Activated CD4-positive, alpha-beta T cell treated with anti-CD3 and anti-CD28 coated beads, Interleukin-2, amount 10 ng/mL, durations not matched to agents 24 days and 14 days (primary cell): Measurements from ENCODE around the gene FANCC. TPM values are rescaled to one million over a fixed set of nuclear protein-coding genes. Genes with fewer than 3 reads are reported as not detected.
"Not testable (repeated sequence)": the region's sequence is repeated elsewhere in the genome, so short reads cannot be mapped to it uniquely, and the experiment has no call there.

Experiments
- DNase-seq: peaks from one replicate; pipeline ENCODE4 v3.0.0; 2022
- H3K27ac Mint-ChIP-seq: one replicate; pipeline ENCODE4 v1.8.0; 2022; ENCODE audit warnings: mild to moderate bottlenecking, mixed read lengths
- H3K27me3 Mint-ChIP-seq: one replicate; pipeline ENCODE4 v1.8.0; 2022; ENCODE audit warnings: mixed read lengths
- H3K36me3 Mint-ChIP-seq: one replicate; pipeline ENCODE4 v1.8.0; 2022; ENCODE audit warnings: low read depth, mild to moderate bottlenecking, mixed read lengths
- H3K4me1 Mint-ChIP-seq: one replicate; pipeline ENCODE4 v1.8.0; 2021; ENCODE audit warnings: mixed read lengths
- H3K4me3 Mint-ChIP-seq: one replicate; pipeline ENCODE4 v1.8.0; 2022; ENCODE audit warnings: mild to moderate bottlenecking, moderate library complexity, mixed read lengths
- H3K9me3 Mint-ChIP-seq: one replicate; pipeline ENCODE4 v1.8.0; 2021; ENCODE audit warnings: mixed read lengths
- intact Hi-C: fragments of 100-400 bp; cut with micrococcal nuclease; formaldehyde crosslinking; loops from one replicate; pipeline ENCODE4 v1.15.1; 2023
- total RNA-seq: library from RNA; stranded (reverse); gene quantifications from 2 replicates; pipeline ENCODE4 v1.2.3, GENCODE V29; 2022

The FANCC gene
- total RNA-seq, 1 donor from 2014 or later: 18.0 TPM

DNA sequence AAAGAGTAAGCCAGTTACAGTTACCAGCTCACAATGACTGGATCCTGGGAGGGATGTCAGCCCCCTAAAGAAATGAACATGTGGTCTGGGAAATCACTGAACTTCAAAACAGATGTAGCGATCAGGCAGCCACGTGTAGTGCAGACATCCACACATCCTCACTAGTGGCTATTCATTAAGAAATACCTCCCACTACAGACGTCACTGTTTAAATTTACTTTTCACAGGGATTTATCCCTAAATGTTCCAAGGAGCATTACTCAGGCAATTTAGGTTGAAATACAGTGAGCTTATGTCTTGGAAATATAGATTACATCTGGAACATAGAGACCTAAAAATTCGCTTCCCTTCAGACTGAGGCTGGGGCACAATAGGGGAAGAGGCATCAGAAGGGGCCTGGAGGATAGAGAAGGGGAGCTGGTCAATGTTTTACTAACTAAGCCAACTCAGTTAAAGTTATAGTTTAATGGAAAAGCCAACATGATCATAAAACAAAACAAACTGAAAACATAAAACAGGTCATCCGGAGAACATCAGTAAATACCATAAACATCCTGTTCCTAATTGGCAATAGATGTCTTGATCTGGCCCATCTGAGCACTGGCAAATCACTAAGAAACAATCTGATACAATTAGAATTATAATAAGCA lies 92.3 kb downstream of the FANCC start:
- no peaks in the 10 kb centered on the region for H3K9me3 Mint-ChIP-seq
- no peaks in the 10 kb centered on the region for H3K36me3 Mint-ChIP-seq
- intact Hi-C loops: no loop called here
- H3K4me1 Mint-ChIP-seq: peaks cover 3% of the 10 kb centered on the region
- no peak overlapping the region for H3K27ac Mint-ChIP-seq
- DNase-seq: no peak
- no peak overlapping the region for H3K4me3 Mint-ChIP-seq
- H3K27me3 Mint-ChIP-seq: no peaks in the 10 kb centered on the region

DNA sequence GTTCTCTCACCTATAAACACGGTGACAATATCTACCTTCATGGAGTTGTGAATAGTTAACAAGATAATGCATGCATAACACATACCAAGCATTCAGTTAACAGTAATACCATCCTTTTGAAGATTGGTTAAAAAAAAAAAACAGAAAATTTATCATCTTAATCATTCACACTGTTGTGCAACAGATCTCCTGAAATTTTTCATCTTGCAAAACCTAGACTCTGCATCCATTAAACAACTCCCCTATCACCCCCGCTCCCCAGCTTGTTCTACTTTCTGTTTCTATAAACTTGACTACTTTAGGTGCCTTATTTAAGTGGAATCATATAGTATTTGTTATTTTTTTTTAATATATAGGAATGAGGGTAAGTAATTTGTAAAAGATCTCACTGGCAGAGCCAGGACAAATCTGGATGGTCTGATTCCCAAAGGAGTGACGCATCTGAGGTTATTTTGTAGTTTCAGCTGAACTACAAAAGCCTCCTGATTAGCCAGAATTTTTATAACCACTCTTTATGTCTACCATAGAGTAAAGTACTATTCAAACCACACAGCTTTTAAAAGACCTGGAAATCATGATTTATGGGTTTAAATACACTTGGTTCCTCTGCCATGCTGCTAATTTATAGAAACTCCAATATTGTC lies 93.0 kb downstream of the FANCC start:
- Mint-ChIP-seq H3K27me3 (no peaks in the 10 kb centered on the region), H3K4me1 (peaks cover 3% of the 10 kb centered on the region), H3K27ac (no peak overlapping the region), H3K36me3 (peaks cover 5% of the 10 kb centered on the region), H3K9me3 (no peaks in the 10 kb centered on the region), H3K4me3 (no peak overlapping the region)
- intact Hi-C loops: no loop called here
- DNase-seq: no peak

DNA sequence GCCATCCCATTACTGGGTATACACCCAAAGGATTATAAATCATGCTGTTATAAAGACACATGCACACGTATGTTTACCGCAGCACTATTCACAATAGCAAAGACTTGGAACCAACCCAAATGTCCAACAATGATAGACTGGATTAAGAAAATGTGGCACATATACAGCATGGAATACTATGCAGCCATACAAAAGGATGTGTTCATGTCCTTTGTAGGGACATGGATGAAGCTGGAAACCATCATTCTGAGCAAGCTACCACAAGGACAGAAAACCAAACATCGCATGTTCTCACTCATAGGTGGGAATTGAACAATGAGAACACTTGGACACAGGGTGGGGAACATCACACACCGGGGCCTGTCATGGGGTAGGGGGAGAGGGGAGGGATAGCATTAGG lies 97.2 kb downstream of the FANCC start:
- H3K4me1 Mint-ChIP-seq, intact Hi-C loops, H3K27ac Mint-ChIP-seq, H3K27me3 Mint-ChIP-seq, H3K36me3 Mint-ChIP-seq, H3K4me3 Mint-ChIP-seq, H3K9me3 Mint-ChIP-seq, DNase-seq: not testable (repeated sequence)

DNA sequence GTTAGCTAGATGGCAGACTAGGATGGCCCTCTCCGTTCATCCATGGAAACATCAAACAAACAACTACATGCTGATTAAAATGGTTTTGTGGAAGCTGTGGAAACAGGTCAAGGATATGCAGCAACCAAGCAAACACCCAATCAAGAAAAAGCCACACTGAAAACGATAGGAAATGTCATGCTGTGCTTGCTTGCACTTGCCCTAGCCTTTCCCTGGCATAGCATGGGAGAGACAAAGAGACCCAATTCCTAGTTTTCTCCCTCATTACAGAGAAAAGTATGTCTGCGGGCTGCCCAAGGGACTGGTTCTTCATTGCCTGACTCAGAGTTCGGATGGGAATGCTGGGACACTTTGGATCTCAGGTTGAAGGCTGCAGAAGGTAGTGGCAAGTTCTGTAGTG lies 98.7 kb downstream of the FANCC start:
- H3K4me3 Mint-ChIP-seq: no peak overlapping the region
- H3K4me1 Mint-ChIP-seq: peaks cover 5% of the 10 kb centered on the region
- no peak overlapping the region for H3K27ac Mint-ChIP-seq
- H3K27me3 Mint-ChIP-seq: peaks cover 2% of the 10 kb centered on the region
- H3K9me3 Mint-ChIP-seq: no peaks in the 10 kb centered on the region
- DNase-seq: no peak
- H3K36me3 Mint-ChIP-seq: peaks cover 5% of the 10 kb centered on the region
- intact Hi-C loops: no loop called here

DNA sequence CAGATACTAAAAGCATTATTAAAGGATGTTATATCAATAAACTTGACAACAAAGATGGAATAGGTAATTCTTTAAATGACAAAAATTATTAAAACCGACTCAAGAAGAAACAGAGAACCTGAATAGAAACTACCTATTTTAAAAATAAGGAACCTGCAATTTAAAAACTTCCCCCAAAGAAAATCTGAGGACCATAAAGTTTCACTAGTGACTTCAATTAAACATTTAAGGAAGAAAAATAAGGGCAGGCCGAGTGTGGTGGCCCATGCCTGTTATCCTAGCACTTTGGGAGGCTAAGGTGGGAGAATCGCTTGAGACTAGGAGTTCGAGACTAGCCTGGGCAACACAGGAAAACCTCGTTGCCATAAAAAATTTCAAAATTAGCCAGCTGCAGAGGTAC lies 99.6 kb downstream of the FANCC start:
- Mint-ChIP-seq H3K4me1 (peaks cover 5% of the 10 kb centered on the region), H3K27me3 (peaks cover 2% of the 10 kb centered on the region), H3K4me3 (no peak overlapping the region), H3K9me3 (no peaks in the 10 kb centered on the region), H3K36me3 (peaks cover 5% of the 10 kb centered on the region), H3K27ac (no peak overlapping the region)
- intact Hi-C loops: no loop called here
- DNase-seq: no peak

DNA sequence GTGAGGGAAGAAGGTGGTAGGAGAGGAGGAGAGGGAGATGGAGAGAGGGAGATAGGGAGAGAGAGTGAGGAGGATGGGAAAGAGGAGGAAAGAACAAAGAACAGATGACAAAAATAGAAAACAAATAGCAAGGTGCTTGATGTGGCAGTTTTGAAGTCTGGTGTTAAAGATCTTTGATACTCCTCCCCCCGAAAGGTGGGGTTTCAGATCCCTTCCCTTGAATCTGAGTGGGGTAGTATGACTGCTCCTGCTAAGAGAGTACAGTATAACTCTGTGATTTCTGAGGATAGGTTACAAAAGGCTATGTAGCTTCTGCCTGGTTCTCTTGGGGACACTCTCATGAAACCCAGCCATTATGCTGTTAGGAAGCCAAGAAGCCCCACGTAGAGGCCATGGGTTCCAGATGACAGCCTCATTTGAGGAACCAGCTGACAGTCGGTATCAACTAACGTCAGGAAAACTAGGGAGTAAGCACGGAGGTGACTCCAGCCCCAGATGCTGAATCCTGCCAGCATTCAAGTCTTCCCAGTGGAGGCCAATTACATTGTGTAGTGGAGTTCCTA lies 102.1 kb downstream of the FANCC start:
- Mint-ChIP-seq H3K27ac (no peak overlapping the region), H3K4me3 (no peak overlapping the region), H3K36me3 (peaks cover 5% of the 10 kb centered on the region), H3K9me3 (no peaks in the 10 kb centered on the region), H3K4me1 (peaks cover 11% of the 10 kb centered on the region), H3K27me3 (peaks cover 2% of the 10 kb centered on the region)
- DNase-seq: no peak
- intact Hi-C loops: no loop called here

DNA sequence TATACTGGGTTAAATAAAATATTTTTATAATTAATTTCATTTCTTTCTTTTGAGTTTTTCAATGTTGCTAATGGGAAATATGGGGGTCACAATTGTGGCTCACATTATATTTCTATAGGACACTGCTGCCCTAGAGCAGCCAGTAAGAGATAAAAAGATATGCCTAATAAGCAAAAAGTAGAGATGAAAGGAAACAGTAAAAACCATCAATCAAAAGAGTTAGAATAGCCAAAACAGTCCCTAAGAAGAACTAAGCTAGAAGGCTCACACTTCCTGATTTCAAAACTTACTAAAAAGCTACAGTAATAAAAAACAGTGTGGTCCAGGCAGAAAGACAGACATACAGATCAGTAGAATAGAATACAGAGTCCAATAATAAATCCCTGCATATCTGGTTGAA lies 104.4 kb downstream of the FANCC start:
- DNase-seq: no peak
- Mint-ChIP-seq H3K27ac (no peak overlapping the region), H3K36me3 (peaks cover 1% of the 10 kb centered on the region), H3K4me3 (no peak overlapping the region), H3K4me1 (peaks cover 9% of the 10 kb centered on the region), H3K9me3 (no peaks in the 10 kb centered on the region), H3K27me3 (peaks cover 2% of the 10 kb centered on the region)
- intact Hi-C loops: no loop called here

DNA sequence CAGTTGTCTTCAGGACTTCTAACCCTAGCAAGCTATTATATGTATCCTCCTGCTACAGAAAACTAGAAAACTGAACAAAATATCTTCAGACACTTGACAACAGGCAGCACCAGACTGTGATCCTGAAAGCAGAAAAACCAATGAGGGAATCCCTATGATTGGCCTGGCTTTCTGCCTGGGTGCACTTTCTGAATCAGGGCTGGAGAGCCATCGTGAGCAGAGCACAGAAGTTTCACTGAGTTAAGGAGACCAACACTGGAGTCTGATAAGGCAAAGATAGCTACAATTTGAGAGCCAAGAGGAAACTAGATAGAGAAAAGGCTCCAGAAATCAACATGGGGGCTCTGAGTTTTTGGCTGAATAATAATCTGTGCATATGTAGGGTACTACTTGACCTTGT lies 106.5 kb downstream of the FANCC start:
- Mint-ChIP-seq H3K4me3 (no peak overlapping the region), H3K27me3 (peaks cover 2% of the 10 kb centered on the region), H3K36me3 (peaks cover 1% of the 10 kb centered on the region), H3K9me3 (no peaks in the 10 kb centered on the region), H3K4me1 (peaks cover 11% of the 10 kb centered on the region), H3K27ac (no peak overlapping the region)
- intact Hi-C loops: no loop called here
- no peak for DNase-seq

DNA sequence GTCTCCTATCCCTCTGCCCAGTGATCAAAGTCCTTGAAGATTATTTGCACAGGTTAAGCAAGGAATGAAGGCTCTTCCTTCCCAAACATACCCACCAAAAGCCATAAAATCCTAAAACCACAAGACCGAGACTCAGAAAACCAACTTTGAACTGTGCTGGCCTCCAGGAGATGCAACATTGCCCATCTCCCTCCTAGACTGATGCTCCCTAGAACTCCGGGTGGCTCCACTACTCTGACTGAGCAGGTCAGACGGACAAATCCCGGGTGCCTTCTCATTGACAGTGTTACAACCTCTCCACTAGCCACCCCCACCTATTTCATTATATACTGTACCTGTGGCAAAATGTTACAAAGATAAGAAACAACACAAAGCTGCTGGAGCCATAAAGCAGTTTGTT lies 110.1 kb downstream of the FANCC start:
- Mint-ChIP-seq H3K27me3 (no peaks in the 10 kb centered on the region), H3K4me3 (no peak overlapping the region), H3K9me3 (no peaks in the 10 kb centered on the region), H3K36me3 (peaks cover 1% of the 10 kb centered on the region), H3K4me1 (peaks cover 11% of the 10 kb centered on the region), H3K27ac (no peak overlapping the region)
- no peak for DNase-seq
- intact Hi-C loops: no loop called here

DNA sequence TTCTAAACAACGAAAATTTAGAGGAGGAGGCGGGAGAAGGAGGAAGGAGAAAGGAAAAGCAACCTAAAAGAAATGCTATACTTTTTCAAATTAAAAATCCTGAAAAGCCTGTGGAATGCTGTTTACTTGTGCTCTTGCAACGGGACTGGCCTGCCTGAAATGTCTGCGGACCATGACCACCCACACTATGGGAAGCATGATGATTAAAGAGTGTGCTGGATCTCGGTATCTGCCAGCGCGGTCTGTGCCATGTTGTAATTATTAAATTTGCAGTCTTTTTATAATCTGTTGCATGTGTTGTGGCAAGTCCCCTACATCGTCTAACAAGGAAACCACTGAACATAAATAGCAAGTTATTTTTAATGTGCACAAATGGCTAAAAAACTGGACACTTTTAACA lies 111.4 kb downstream of the FANCC start:
- intact Hi-C loops: no loop called here
- H3K27me3 Mint-ChIP-seq: no peaks in the 10 kb centered on the region
- H3K4me1 Mint-ChIP-seq: peaks cover 7% of the 10 kb centered on the region
- no peak overlapping the region for H3K4me3 Mint-ChIP-seq
- no peaks in the 10 kb centered on the region for H3K9me3 Mint-ChIP-seq
- H3K36me3 Mint-ChIP-seq: peaks cover 1% of the 10 kb centered on the region
- no peak overlapping the region for H3K27ac Mint-ChIP-seq
- DNase-seq: no peak

DNA sequence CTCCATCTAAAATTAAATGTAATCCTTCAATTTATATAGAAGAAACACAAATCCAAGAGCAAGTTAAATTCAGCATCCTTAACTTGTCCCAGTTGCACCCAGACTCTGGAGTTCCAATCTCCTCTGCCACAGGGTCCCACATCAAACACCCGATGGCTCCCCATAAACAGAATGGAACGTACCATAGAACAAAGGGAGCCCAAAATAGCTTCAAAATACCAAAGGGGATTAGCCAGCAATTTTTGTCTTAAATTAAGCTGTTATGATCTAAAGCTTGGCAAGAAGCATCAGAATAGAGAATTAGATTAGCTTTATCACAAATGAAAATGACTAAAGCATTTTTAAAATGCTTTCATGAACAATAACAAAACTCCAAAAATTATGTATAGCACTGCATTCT lies 112.8 kb downstream of the FANCC start:
- H3K27ac Mint-ChIP-seq: no peak overlapping the region
- H3K4me1 Mint-ChIP-seq: peaks cover 8% of the 10 kb centered on the region
- H3K27me3 Mint-ChIP-seq: no peaks in the 10 kb centered on the region
- DNase-seq: no peak
- peaks cover 1% of the 10 kb centered on the region for H3K36me3 Mint-ChIP-seq
- intact Hi-C loops: no loop called here
- H3K9me3 Mint-ChIP-seq: no peaks in the 10 kb centered on the region
- H3K4me3 Mint-ChIP-seq: no peak overlapping the region

DNA sequence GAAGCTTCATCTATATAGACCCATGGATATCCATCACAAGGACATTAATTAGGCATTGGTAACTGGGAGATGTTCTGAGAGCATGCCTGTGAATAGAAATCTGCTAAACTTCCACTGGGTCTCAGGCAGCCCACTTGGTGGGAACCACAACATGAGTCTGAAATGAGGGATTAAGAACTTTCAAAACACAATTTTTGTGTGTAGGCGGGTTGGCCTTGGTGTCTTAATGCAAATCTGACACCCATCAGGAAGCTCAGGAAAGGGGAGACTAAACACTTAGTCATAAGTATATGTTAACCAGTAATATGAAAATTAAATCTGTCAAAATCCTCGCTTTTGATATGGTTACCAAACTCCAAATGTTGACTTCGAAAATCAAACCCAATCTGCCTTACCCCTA lies 113.2 kb downstream of the FANCC start:
- Mint-ChIP-seq H3K27ac (no peak overlapping the region), H3K9me3 (no peaks in the 10 kb centered on the region), H3K4me3 (no peak overlapping the region), H3K36me3 (peaks cover 2% of the 10 kb centered on the region), H3K27me3 (no peaks in the 10 kb centered on the region), H3K4me1 (peaks cover 8% of the 10 kb centered on the region)
- intact Hi-C loops: no loop called here
- DNase-seq: no peak

DNA sequence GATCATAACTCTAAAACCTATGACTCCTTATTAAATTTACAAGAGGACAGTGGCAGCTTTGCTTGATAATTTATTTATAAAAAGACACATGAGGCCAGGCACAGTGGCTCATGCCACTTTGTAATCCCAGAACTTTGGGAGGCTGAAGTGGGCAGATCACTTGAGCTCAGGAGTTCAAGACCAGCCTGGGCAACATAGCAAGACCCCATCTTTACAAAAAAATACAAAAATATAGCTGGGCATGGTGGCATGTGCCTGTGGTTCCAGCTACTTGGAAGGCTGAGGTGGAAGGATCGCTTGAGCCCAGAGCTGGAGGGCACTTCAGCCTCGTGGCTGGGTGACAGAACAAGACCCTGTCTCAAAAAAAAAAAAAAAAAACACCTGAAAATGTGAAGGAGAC lies 114.5 kb downstream of the FANCC start:
- H3K27me3 Mint-ChIP-seq, H3K4me1 Mint-ChIP-seq, intact Hi-C loops, H3K4me3 Mint-ChIP-seq, DNase-seq, H3K36me3 Mint-ChIP-seq, H3K27ac Mint-ChIP-seq, H3K9me3 Mint-ChIP-seq: not testable (repeated sequence)

DNA sequence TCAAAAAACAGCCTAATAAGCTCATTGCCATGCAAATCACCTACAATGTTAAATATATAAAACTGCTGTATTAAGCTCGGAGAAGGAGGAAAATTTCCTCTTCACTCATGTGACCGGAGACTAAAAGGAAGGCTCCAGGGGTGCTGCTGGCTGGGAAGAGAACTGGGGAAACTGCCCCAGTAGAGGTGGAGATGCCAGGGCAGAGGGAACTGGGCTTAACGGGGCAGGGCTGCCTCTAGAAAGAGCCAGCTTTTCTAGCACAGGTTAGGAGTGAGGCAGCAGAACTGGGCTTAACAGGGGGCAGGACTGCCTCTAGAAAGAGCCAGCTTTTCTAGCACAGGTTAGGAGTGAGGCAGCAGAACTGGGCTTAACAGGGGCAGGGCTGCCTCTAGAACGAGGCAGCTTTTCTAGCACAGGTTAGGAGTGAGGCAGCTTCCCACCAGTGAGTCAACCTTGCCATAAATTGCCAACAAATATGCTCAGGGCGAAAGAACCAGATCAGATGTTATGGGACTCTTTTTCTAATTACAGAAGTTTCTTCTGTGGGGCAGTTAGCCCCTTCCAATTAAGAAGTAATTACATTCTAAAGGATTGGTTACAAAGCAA lies 115.3 kb downstream of the FANCC start:
- H3K27me3 Mint-ChIP-seq: no peaks in the 10 kb centered on the region
- peaks cover 8% of the 10 kb centered on the region for H3K4me1 Mint-ChIP-seq
- intact Hi-C loops: no loop called here
- no peaks in the 10 kb centered on the region for H3K9me3 Mint-ChIP-seq
- peaks cover 2% of the 10 kb centered on the region for H3K36me3 Mint-ChIP-seq
- no peak for DNase-seq
- no peak overlapping the region for H3K4me3 Mint-ChIP-seq
- no peak overlapping the region for H3K27ac Mint-ChIP-seq
